HG02763 (cell line): Measurements from ENCODE around the gene ARFGAP1.

Experiments
- ATAC-seq: cut with Tn5 transposase; IDR thresholded peaks from one replicate; pipeline ENCODE4 v1.9.1; 2021; ENCODE audit warnings: mild to moderate bottlenecking, moderate library complexity; ENCODE audit not compliant: unreplicated experiment

Gene ARFGAP1

DNA sequence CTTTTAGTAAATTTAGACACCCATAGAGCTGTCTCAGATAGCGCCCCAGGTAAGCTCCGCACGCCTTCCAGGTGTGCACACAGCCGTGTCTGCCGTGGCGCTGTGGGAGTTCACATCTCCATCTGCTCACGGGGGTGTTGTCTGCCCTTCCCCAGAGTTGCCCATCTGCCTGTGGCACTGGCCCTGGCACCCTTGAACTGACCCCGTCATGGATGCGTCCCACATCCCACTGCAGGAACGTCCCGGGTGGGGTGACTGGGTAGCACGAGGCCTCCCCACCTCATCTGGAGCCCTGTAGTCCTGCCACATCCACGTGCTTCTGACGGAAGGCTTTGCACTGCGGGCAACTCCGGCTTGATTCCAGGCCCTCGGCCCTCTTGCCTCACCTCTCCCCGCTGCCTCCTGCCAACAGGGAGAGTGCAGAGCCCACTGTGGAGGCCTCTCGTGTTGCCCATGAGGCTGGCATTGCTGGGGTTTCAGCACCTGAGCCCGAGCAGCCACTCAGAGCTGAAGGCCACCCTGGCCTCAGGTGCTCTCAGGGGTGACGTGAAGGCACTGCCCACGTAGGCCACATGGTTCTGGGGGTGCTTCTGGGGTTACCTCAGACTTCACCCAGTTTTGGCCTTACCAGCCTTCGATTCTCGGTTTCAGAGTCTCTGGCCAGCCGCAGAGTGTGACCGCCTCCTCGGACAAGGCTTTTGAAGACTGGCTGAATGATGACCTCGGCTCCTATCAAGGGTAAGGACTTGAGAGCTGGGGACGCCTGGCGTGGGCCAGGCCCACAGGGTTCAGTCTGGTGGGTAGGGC is 5.1 kb downstream of the ARFGAP1 start:
- no peak for ATAC-seq

DNA sequence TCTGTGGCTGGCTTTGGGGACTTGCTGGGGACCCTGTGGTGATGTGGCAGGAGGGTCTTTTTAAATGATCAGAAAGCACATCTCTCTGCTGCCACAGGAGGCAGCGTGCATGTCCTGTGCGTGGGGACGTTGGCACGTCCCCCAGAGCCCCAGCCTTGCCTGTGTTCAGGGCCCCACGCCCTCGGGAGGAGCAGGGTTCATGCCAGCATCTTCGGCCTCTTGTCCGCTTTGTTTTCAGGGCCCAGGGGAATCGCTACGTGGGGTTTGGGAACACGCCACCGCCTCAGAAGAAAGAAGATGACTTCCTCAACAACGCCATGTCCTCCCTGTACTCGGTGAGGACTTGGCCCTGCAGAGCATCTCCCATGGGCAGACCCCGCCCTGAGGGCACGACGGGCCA is 6.0 kb downstream of the ARFGAP1 start:
- no peak for ATAC-seq

DNA sequence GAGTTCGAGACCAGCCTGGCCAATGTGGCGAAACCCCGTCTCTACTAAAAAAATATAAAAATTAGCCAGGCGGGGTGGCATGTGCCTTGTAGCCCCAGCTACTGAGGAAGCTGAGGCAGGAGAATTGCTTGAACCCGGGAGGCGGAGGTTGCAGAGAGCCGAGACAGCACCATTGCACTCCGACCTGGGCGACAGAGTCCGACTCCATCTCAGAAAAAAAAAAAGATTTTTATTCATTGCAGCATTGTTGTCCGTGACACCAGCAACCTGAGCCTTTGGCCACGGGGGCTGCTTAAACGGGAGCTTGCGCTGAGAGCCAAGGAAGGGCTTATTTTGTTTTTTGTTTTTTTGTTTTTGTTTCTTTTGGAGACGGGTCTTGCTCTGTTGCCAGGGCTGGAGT is 7.3 kb downstream of the ARFGAP1 start:
- ATAC-seq: no peak

DNA sequence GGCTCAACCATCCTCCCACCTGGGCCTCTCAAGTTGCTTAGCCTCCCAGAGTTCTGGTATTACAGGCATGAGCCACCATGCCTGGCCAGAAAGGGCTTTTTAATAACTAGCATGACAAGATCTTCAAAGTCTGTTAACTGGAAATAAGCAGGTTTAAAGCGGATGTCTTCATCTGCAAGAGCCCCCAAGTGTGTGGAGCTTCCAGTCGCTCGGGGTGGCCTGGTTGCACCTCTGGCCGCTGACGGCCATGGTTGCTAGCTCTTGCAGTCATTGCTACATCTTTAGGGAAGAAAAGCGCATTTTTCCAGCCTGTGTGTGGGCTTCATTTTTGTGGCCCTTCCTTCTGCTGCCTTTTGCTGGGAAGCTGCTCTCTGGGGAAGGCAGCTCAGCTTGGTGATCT is 7.8 kb downstream of the ARFGAP1 start:
- ATAC-seq: no peak

DNA sequence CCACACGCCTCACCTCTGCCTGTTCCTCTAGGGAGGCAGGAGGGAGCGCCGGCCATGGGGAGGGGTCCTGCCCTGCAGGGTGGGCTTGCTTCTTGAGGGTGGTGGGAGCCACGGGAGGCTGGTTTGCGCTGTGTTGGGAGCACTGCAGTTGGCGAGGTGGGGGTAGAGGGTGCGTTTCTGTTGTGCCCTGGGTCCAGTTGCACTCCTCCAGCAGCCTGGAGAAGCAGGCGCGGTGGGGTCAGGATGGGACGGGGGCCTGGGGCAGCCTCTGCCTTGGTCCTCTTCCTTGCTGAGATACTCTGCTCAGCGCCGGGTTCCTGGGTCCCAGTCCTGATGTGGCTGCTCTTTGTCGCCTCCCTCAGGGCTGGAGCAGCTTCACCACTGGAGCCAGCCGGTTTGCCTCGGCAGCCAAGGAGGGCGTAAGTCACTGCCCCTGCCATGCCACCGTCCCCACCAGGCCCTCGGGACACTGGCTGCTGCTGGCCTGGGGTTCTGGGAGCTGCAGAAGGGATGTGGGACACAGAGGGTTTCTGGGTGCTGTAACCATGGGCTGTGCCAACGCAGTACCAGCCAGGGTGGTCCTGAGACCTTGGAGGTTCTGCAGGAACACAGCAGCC is 8.4 kb downstream of the ARFGAP1 start:
- ATAC-seq: no peak

DNA sequence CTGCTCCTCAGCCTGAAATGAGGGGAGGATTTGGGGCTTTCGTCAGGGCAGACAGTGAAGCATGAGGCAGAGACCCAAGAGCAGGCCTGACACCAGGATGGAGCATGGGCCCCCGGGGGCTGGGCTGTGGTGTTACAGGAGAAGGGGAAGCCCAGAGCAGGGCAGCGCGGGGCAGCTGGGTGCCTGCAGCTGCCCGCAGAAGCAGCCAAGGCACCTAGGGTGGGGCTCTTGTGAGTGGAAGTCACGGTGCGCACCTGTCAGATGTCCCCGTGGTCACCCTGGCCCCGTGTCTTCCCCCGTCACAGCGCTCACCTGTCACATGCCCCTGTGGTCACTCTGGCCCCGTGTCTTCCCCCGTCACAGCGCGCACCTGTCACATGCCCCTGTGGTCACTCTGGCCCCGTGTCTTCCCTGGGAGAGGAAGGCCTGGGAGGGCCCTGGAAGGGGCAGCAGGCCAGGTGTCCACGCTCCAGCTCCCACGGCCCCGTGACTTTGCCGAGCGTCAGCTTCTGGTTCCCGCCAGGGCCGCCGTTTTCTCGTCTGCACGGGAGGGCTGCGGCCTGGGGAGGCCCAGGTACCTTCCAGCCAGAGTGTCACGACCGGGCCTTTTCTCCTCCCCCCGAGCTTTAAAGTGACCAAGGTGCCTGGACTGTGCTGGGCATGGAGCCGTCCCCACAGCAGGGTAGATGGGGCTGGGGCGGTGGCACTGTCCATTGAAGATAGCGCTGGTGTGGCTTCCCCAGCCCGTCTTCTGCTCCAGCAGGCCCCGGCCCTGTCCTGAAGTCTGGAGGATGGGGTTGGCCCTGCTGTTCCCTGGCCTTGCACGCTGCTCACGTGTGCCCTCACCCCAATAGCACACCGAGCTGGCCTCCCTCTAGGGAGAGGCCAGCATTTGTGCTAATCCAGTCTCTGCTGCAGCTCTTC is 9.4 kb downstream of the ARFGAP1 start:
- no peak for ATAC-seq

DNA sequence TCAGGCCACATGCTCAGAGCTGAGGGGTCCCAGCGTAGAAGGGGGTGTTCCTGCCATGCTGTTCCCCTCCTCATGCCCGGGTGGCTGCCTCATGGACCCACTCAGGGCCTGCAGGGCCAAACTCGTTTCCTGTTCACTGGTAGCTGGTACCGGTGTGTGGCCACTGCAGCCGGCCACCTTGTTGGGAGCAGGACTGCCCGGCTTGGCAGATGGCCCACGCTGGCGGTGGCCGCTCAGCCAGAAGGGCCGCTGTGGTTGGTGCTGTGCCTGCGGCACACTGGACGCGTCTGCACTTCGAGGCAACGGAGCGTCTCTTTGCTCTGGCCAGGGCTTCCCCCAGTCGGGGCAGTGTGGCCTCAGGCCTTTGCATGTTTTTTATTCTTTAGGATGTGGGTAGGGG is 10.3 kb downstream of the ARFGAP1 start:
- ATAC-seq: no peak

DNA sequence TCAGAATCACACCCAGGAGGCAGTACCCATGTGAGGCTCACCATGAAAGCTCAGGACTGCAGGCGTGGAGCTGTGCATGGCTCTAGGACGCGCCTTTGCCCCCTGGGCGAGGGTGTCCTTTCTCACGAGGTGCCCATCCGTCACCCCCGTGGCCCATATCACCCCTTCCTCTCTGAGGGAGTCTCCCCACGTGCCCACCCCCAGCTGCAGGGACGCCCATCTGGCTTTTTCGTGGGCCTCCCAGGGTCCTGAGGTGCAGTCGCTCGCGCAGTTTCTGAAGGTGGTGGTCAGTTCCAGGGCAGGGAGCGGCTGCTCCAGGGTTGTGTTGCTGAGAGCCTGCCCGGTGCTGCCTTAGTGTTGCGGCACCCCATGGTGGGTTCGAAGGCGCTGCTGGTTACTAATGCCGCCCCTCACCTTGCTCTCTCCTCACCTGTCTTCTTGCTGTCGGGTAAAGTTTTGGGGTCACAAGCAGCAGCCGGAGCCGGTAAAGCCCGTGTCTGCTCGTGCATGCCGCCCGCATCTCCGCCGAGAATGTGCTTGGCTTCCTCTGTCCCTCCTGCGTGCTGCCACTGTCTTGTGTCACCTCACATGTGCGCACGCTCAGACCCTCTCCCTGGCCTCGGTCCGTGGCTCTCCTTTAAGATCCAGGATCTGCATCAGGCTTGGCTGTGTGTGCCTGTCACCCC is 10.9 kb downstream of the ARFGAP1 start:
- no peak for ATAC-seq

DNA sequence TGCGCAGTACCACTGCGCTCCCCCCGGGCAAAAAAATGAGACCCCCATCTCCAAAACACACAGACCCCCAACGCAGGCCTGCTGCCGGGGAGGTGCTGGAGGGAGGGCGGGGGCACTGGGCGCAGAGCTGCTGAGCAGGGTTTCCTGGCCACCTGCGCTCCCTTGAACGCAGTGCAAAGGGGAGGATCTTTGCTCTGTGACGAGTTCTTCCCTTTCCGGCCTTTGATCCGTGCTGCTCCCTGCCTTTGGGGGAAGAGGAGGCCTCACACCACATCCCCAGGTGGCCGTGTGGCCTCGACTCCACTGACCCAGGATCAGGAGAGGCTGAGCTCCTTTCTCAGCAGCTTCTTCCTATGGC is 11.4 kb downstream of the ARFGAP1 start:
- ATAC-seq: no peak

DNA sequence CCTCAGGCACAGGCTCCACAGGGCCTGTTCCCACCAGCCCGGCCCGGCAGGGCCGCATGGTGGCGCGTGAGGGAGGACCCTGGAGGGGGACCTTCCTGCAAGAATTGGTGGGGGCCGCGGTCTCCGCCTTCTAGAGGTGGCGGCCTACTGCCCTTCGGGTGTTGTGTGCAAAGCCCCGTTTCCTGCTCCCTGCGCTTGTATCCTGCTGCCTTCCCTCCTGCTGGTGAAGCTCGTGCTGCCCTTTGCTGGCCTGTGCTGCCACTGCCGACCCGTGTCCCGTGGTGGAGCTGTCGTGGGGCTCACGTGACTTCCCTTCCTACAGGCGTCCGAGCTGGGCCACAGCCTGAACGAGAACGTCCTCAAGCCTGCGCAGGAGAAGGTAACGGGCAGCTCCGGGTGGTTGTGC is 11.9 kb downstream of the ARFGAP1 start:
- ATAC-seq: no peak

DNA sequence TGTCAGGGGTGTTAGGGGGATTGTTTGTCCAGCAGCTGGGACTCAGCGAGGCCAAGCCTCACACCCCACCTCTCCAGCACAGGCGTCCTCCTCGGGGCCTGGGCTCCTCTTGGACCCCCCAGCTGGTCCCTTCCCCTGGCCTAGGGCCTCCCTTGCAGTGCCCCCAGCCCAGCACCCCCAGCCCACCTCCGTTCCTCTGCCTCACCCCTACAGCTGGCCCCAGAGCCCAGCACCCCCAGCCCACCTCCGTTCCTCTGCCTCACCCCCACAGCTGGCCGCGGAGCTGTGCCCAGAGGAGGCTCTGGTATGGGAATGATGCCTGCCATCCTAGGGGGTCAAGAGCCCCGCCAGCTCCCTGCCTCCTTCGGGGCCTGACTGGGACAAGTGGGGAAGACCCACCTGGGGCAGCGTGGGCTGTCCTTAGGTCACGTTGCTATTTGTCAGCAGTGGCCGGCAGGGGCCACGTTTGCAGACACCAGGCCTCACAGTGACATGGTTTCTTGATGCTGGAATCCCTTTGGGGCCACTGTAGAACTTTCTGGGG is 12.4 kb downstream of the ARFGAP1 start:
- no peak for ATAC-seq

DNA sequence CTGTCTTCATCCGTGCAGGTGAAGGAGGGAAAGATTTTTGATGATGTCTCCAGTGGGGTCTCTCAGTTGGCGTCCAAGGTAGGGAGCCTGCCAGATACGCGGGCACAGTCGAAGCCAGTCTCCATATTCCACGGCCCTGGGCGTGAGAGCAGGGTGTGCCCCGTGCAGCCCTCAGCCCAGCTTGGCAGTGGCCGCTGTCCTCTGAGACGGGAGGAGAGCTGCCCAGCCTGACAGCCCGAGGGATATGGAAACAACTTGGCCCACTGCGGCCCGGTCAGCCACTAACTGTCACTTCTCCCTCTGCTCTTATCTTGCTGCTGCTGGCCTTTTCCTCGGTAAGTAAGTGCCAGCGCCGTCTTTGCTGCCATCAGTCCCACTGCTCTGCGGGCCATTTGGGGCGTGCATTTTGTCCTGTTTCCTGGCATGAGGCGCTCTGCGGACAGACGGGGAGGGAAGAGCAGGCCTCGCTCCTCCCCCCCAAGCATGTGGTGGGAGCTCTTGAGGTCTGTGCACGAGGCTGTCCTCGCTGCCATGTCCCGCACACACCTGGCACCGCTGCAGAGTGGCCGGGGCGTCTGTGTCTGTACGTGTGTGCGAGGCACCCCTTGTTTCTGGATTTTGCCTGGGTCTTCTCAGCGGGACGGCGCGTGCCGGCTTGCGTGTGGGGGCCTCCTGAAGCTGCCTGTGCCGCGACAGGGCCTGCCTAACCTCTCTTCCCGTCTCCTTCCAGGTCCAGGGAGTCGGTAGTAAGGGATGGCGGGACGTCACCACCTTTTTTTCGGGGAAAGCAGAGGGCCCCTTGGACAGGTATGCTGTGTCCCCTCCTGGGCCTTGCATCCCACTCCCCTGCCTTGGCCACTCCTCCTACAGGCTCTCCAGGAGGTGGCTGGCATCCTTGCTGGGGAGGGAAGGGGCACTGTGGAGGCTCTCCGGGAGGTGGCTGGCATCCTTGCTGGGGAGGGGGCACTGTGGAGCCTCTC is 13.3 kb downstream of the ARFGAP1 start:
- ATAC-seq: no peak

DNA sequence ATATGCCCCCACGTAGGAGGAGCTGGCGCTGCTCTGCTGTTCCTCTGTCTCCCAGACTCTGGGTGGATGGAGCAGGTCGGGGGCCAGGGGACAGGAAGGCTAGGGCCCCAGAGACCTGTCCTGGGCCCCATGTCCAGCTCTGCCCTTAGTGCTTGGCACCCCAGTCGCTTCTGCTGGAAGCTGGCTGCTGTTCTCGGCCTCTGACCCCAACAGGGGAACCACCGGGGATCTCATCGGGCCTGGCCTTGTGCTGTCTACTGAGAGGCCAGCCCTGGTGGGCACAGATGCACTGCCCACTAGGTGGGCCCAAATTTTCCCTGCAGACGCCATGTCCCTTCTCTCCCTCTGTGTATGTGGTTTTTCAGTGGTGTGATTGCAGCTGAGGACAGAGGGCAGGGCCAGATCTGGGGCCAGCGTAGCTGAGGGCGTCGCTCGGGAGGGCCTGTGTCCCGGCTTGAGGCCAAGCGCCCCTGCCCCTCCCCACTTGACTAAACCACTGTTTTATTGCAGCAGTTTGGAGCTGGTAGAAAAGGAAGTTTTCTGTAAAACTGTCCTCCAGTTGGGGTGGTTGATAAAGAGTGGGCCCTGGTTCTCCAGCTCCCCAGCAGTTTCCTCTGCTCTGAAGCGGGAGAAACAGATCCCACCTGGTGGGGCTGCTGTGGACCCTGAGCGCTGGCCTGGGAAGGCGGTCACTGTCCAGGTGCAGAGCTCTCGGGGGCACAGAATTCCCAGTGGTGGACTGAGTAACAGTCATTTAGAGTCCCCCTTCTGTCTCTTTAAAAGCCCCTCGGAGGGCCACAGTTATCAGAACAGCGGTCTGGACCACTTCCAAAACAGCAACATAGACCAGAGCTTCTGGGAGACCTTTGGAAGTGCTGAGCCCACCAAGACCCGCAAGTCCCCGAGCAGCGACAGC is 14.4 kb downstream of the ARFGAP1 start:
- no peak for ATAC-seq

DNA sequence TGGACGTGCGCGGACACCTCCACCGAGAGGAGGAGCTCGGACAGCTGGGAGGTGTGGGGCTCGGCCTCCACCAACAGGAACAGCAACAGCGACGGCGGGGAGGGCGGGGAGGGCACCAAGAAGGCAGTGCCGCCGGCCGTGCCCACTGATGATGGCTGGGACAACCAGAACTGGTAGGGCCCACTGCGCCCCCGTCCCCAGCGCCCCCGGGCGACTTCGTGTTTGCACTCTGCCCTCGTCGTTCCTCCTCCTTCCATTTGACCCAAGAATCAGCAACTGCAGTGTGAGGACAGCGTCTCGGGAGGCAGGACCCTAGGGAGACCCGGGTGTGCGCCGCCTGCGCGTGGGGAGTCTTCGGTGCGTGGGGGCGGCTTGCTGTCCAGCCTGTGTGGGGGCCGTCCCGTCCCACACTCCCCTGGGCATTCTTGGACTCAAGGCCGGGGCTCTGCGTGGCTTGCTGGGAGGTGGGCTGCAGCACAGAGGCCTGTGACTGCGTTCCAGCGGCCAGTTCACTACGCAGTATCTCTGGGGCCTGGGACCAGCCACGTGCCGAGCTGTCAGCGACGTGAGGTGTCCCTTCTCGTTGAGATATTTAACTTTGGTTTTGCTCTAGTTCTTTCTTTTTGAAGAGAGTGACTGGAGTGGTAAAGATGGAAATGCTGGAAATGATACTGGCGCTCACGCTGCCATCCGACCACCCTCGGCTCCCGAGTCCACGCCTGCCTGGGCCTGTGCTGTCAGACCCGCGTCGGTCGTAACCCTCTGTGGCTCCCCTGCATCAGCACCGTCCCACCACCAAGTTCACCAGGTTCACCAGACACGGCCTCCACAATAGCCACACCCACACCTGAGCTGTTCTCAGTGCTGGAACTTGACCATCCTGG is 15.3 kb downstream of the ARFGAP1 start:
- no peak for ATAC-seq

DNA sequence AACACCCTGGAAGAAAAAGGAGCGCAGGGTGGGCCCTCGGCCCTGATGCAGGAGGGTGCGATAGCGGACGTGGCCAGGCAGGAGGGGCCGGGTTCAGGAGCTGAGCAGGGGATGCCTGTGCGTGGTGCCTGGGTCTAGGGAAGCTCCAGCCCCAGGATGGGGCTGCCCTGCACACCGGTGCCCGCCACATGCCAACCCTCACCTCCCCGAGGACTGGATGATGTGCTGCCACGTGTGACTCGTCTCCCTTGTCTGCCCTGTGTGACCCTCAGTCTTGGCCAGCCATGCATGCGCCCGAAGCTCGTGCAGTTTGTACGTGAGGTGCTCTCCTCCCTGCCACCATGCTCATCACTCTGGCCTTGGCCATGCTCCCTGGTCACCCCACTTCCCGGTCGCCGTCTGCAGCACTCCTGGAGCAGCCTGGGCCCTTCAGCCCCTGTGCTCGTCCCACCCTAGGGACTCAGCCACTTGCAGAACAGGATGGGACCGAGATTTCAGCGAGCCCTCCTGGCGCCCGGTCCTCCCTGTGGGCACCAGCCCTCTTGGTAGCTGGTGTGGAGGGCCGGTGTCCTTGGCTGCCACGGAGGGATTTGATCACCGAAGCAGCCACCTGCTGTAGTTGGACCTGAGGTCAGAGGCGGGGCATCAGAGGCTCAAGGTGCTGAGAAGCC is 16.1 kb downstream of the ARFGAP1 start:
- no peak for ATAC-seq

DNA sequence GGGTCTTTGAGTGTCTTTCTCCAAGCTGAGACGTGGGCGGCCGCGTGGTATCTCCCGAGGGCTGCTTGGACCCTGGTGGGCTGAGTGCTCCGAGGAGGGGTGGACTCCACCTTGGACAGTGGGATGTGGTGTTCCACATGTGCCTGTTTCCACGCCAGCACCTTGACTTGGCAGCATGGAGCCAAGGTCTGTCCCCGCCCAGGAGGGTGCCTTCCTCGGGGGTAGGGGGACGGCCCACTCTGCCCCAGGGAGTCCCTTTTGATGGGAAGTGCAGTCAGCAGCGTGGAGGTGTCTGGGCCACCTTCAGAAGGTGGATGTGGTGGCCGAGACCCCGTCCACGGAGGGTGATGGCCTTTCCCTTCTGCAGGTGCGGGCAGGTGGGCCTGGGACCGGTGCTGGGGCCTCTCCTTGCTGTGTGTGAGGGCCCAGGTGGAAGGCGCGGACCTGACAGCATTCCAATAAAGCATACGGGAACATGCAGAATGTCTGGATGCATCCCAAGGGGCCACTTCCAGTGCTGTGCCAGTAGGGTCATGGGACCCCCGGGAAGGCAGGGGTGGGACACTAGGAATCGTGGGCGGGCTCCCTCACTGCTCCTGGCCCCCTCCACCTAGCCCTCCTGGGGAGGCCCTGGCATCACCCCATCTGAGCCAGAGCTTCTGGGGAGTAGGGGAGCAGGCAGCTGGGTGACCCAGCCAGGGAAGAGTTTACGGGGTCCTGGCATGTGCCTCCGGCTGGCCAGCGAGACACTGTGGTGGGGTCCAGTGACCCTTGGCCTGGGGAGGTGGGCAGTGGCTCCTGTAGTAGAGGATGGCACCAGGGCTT is 16.9 kb downstream of the ARFGAP1 start:
- no peak for ATAC-seq
